Calu3 (cell line): Measurements from ENCODE around the gene MRTFA. TPM values are rescaled to one million over a fixed set of nuclear protein-coding genes. Genes with fewer than 3 reads are reported as not detected.

Experiments used
- BruUV-seq: library from RNA; stranded (reverse); fragments of 400-500 nt; replicated peaks from 2 replicates; lab custom pipeline; 2021; lab: Mats Ljungman, UMichigan
- CTCF ChIA-PET: fragments of 300-600 bp; sonication (Branson Sonifier 250); formaldehyde crosslinking; loops from one replicate; lab custom pipeline; 2022; ENCODE audit warnings: antibody characterized with exemption; lab: Charles Lee
- DNase-seq: peaks from one replicate; pipeline ENCODE4 v3.0.0; 2022
- H3K27ac Mint-ChIP-seq: one replicate; pipeline ENCODE4 v1.8.0; 2022; ENCODE audit warnings: mixed read lengths; ENCODE audit not compliant: unreplicated experiment
- H3K27me3 Mint-ChIP-seq: one replicate; pipeline ENCODE4 v1.8.0; 2022; ENCODE audit warnings: mixed read lengths; ENCODE audit not compliant: unreplicated experiment
- H3K36me3 Mint-ChIP-seq: one replicate; pipeline ENCODE4 v1.8.0; 2022; ENCODE audit warnings: mild to moderate bottlenecking, moderate library complexity, mixed read lengths; ENCODE audit not compliant: insufficient read depth, unreplicated experiment
- H3K4me1 Mint-ChIP-seq: one replicate; pipeline ENCODE4 v1.8.0; 2022; ENCODE audit warnings: mild to moderate bottlenecking, low read depth, mixed read lengths; ENCODE audit not compliant: unreplicated experiment
- H3K4me3 Mint-ChIP-seq: one replicate; pipeline ENCODE4 v1.8.0; 2022; ENCODE audit warnings: mild to moderate bottlenecking, low read depth, moderate library complexity, mixed read lengths; ENCODE audit not compliant: unreplicated experiment
- H3K9me3 Mint-ChIP-seq: one replicate; pipeline ENCODE4 v1.8.0; 2022; ENCODE audit warnings: low read depth, mixed read lengths; ENCODE audit not compliant: unreplicated experiment
- intact Hi-C: fragments of 100-400 bp; cut with micrococcal nuclease; formaldehyde crosslinking; loops from one replicate; pipeline ENCODE4 v1.10.0; 2022; ENCODE audit not compliant: unreplicated experiment
- total RNA-seq: library from RNA; stranded (reverse); gene quantifications from 2 replicates; pipeline ENCODE4 v1.2.3, GENCODE V29; 2022
- TF ChIP-seq, protein P1 (sequence below): fragments of 200-600 bp; IDR thresholded peaks from one replicate; pipeline ENCODE4 v1.8.0; 2022; ENCODE audit warnings: antibody characterized with exemption; ENCODE audit not compliant: unreplicated experiment

The MRTFA gene
- total RNA-seq, 1 experiment from 2014 or later: 54.1 TPM

- Mint-ChIP-seq H3K27ac (peak overlapping the region; percentile 85), H3K4me1 (peaks cover 32% of the 10 kb centered on the region), H3K4me3 (peak overlapping the region; percentile 22), H3K9me3 (no peaks in the 10 kb centered on the region), H3K27me3 (no peaks in the 10 kb centered on the region), H3K36me3 (peaks cover 6% of the 10 kb centered on the region)
- no TSS peak for BruUV-seq
- no peak for DNase-seq
- CTCF ChIA-PET: no interaction called here
- intact Hi-C loops: no loop called here
- TF ChIP-seq, protein P1, sequence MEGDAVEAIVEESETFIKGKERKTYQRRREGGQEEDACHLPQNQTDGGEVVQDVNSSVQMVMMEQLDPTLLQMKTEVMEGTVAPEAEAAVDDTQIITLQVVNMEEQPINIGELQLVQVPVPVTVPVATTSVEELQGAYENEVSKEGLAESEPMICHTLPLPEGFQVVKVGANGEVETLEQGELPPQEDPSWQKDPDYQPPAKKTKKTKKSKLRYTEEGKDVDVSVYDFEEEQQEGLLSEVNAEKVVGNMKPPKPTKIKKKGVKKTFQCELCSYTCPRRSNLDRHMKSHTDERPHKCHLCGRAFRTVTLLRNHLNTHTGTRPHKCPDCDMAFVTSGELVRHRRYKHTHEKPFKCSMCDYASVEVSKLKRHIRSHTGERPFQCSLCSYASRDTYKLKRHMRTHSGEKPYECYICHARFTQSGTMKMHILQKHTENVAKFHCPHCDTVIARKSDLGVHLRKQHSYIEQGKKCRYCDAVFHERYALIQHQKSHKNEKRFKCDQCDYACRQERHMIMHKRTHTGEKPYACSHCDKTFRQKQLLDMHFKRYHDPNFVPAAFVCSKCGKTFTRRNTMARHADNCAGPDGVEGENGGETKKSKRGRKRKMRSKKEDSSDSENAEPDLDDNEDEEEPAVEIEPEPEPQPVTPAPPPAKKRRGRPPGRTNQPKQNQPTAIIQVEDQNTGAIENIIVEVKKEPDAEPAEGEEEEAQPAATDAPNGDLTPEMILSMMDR: no peak
These were observed 116.0 kb downstream of the MRTFA start for GRCh38 chr22:40520562-40520961.

GRCh38 chr22:40519948-40520331 lies 116.6 kb downstream of the MRTFA start:
- Mint-ChIP-seq H3K27me3 (no peaks in the 10 kb centered on the region), H3K4me3 (peak overlapping the region; percentile 22), H3K9me3 (no peaks in the 10 kb centered on the region), H3K36me3 (peaks cover 6% of the 10 kb centered on the region), H3K4me1 (peaks cover 27% of the 10 kb centered on the region), H3K27ac (peak overlapping the region; percentile 85)
- no peak for DNase-seq
- CTCF ChIA-PET: no interaction called here
- intact Hi-C loops: no loop called here
- no TSS peak for BruUV-seq
- TF ChIP-seq, protein P1: no peak

- Mint-ChIP-seq H3K4me3 (peak overlapping the region; percentile 22), H3K27ac (peak overlapping the region; percentile 85), H3K9me3 (no peaks in the 10 kb centered on the region), H3K4me1 (peaks cover 22% of the 10 kb centered on the region), H3K36me3 (peaks cover 6% of the 10 kb centered on the region), H3K27me3 (no peaks in the 10 kb centered on the region)
- no peak for DNase-seq
- intact Hi-C loops: no loop called here
- TF ChIP-seq, protein P1: no peak
- no TSS peak for BruUV-seq
- CTCF ChIA-PET: interaction anchor here (0.6 kb wide), 1 partner anchor 11 kb away, joined by 3 read pairs; no protein-coding TSS in a partner anchor
These were observed 117.1 kb downstream of the MRTFA start for GRCh38 chr22:40519284-40519947.

GRCh38 chr22:40518840-40519239 lies 117.7 kb downstream of the MRTFA start:
- CTCF ChIA-PET: no interaction called here
- intact Hi-C loops: no loop called here
- H3K9me3 Mint-ChIP-seq: no peaks in the 10 kb centered on the region
- no peak for DNase-seq
- TF ChIP-seq, protein P1: no peak
- peaks cover 18% of the 10 kb centered on the region for H3K4me1 Mint-ChIP-seq
- BruUV-seq: no TSS peak
- H3K36me3 Mint-ChIP-seq: peaks cover 6% of the 10 kb centered on the region
- no peak overlapping the region for H3K4me3 Mint-ChIP-seq
- H3K27me3 Mint-ChIP-seq: no peaks in the 10 kb centered on the region
- peak overlapping the region; percentile 85 for H3K27ac Mint-ChIP-seq
